CD4-positive, alpha-beta T cell treated with Interferon gamma for 1 hour (primary cell): ENCODE data around the gene SMIM7.
"Not testable (repeated sequence)": the region's sequence is repeated elsewhere in the genome, so short reads cannot be mapped to it uniquely, and the experiment has no call there.

ENCODE experiments used
- DNase-seq: peaks from one replicate; pipeline ENCODE4 v3.0.0-alpha.2; 2020

Gene SMIM7

DNA sequence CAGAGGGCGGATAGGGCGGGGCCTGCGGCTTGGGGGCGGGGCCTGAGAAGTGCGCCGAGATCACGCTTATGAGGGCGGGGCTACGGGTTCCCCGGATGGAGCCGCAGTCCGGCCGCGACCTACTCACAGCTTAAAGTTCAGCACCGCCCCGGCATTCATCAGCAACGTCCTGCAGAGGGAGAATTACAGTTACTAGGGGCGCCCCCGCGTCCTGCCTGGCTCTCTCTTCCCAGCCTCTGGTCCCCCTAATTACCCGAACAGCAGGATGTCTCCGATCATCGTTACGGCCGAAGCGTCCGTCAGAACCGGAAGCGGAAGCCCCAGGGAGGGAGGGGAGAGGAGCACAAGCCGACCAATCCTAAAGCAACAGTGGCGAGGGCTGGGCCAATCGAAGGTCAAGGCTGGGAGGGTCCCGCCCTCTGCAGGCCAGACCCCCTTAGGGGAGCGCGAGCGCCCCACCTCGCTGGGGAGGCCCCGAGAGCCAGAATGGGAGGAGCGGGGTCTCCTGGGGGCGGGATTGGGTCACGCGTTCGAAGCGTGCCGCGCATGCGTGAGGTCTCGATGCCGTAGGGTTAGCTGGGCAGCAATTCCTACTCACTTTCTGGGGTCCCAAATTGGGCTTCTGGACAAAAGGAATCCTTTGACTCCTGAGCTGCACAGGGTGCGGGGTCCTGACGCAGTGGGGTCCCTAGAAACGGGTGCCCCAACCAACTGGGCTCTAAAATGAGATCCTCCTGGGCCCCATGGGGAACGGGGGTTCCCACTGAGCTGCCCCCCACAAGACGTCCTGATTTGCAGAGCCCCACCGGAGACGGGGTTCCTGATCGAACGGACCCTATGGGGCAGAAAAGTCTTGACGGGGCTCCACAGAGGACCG, at the start of gene SMIM7:
TSS of gene SMIM7 (minus strand) at position 313 of the 877 bp plus-strand sequence. CDS start at position 279, 34 bp downstream.
- peak; percentile 99 for DNase-seq

DNA sequence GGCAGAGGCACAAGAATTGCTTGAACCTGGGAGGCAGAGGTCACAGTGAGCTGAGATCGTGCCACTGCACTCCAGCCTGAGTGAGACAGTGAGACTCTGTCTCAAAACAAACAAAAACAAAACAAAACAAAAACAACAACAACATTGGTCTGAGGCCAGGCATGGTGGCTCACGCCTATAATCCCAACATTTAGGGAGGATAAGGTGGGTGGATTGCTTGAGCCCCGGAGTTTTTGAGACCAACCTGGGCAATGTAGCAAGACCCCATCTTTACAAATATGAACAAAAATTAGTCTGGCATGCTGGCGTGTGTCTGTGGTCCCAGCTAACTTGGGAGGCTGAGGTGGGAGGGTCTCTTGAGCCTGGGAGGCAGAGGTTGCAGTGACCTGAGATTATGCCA, 43.7 kb upstream of the SMIM7 start:
- DNase-seq: no peak

DNA sequence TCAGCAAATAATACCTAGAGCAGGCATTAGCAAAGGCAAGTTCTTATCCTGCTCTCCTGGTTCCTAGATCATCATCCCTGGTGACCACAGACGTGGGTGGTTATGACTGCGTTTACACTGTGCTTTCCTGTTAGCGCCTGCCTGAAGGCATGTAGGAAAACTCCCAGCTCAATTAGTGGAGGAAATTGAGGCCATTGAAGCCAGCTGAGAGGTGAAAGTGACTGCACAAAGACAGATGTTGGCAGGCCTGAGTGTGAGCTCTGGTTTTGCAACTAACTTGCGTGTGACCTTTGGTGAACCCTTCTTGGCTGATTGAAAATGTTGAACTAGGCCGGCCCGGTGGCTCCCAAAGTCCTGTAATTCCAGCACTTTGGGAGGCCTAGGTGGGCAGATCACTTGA, 42.2 kb upstream of the SMIM7 start:
- no peak for DNase-seq

GRCh38 chr19:16698914-16699313, 39.0 kb upstream of the SMIM7 start:
- no peak for DNase-seq

GRCh38 chr19:16688084-16688483, 28.1 kb upstream of the SMIM7 start:
- no peak for DNase-seq

GRCh38 chr19:16684216-16684615, 24.3 kb upstream of the SMIM7 start:
- no peak for DNase-seq

- no peak for DNase-seq
Measured at GRCh38 chr19:16682539-16682938, 22.6 kb upstream of the SMIM7 start.

DNA sequence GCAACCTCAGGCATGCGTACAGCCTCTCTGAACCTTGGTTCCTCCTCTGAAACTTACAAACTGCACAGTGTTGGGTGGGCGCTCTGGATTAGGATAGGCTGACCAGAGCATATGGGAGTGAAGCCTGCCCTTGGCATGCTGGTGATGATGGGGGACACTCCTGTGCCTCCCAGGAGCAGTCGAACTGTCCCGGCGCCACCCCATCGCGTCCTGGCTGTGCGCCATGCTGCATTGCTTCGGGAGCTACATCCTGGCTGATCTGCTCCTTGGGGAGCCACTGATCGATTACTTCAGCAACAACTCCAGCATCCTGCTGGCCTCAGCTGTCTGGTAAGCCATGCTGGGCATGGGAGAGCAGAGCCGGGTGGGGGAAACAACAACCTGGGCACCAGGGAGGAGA, 19.9 kb upstream of the SMIM7 start:
- DNase-seq: no peak

DNA sequence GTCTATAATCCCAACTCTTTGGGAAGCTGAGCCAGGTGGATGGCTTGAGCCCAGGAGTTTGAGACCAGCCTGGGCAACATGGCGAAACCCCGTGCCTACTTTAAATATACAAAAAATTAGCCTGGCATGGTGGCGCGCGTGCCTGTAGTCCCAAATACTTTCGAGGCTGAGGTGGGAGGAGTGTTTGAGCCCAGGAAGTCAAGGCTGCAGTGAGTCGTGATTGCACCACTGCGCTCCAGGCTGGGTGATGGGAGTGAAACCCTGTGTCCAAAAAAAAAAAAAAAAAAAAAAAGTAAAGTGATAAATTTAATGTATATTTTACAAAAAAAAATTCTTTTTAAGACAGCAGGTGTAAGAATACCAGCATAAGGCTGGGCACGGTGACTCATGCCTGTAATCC, 18.6 kb upstream of the SMIM7 start:
- no peak for DNase-seq

DNA sequence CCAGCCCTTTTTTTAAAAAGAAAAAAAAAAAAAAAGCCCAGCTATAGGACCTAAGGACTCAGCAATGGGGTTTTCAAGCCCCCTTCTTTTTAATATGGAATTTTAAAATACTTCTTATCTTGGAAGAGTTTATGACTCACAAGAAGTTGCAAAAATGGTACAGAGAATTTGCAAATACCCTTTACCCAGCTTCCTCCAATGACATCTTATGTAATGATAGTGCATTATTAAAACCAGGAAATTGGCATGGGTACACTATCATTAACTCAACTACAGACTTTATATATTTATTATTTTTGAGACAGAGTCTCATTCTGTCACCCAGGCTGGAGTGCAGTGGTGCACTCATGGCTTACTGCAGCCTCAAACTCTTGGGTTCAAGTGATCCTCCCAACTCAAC, 17.1 kb upstream of the SMIM7 start:
- DNase-seq: no peak

- no peak for DNase-seq
Measured at GRCh38 chr19:16676101-16676798, 16.3 kb upstream of the SMIM7 start.

GRCh38 chr19:16673839-16674238, 13.9 kb upstream of the SMIM7 start:
- not testable (repeated sequence) for DNase-seq

- DNase-seq: no peak
Measured at GRCh38 chr19:16673231-16673630, 13.3 kb upstream of the SMIM7 start.

GRCh38 chr19:16671652-16672274, 11.8 kb upstream of the SMIM7 start:
- DNase-seq: no peak

DNA sequence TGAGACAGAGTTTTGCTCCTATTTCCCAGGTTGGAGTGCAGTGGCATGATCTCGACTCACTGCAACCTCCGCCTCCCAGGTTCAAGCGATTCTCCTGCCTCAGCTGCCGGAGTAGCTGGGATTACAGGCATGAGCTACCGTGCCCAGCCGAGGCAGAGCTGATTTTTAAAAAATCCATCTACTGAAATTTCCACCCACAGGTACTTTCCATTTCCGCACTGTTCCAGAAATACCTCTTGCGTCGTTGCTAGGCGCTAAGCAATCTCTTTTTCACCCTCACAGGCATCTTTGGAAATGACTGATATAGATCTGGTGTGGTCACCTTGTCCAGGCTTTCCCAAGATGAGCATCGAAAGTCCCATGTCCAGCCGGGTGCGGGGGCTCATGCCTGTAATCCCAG, 10.3 kb upstream of the SMIM7 start:
- no peak for DNase-seq

DNA sequence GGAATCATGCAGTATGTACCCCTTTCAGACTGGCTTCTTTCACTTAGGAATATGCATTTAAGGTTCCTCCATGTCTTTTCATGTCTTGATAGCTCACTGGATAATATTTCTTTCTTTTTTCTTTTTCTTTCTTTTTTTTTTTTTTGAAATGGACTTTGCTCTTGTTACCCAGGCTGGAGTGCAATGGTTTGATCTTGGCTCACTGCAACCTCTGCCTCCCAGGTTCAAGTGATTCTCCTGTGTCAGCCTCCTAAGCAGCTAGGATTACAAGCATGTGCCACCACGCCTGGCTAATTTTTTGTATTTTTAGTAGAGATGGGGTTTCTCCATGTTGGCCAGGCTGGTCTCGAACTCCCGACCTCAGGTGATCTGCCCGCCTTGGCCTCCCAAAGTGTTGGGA, 8.8 kb upstream of the SMIM7 start:
- not testable (repeated sequence) for DNase-seq

GRCh38 chr19:16668176-16668575, 8.2 kb upstream of the SMIM7 start:
- DNase-seq: no peak

DNA sequence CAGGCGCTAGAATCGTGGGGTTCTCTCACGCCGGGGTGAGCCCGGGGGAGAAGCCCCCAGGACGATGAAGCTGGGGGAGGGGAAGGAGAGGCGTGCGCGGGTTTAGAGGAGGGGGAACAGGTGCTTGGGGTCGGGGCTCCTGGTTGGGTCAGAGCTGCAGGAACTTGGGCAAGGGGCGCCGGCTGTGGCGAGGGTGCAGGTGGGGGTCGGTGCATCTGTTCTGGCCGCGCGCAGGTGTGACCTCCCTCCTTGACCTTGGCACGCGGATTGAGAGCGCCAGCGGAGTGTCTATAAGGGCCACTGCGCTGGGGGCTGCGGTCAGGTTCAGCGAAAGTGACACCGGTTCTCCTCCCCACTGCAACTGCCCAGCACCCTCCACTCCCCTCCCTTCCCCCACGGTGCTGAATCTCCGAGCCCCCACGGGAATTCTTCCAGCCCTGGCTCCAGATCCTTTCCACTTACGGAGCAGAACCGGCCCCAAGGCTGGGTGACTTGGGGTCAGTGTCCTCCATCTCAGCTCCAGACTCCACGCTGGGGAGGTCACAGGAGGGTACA, 1.6 kb upstream of the SMIM7 start:
- DNase-seq: no peak

- peak; percentile 14 for DNase-seq
Measured at GRCh38 chr19:16660763-16661479, 977 bp upstream of the SMIM7 start, which contains the start of gene TMEM38A. Gene TMEM38A (plus strand): TSS chr19:16661139. CDS start chr19:16661218, 79 bp downstream.

GRCh38 chr19:16659464-16659831, 496 bp downstream of the SMIM7 start:
- DNase-seq: no peak

DNA sequence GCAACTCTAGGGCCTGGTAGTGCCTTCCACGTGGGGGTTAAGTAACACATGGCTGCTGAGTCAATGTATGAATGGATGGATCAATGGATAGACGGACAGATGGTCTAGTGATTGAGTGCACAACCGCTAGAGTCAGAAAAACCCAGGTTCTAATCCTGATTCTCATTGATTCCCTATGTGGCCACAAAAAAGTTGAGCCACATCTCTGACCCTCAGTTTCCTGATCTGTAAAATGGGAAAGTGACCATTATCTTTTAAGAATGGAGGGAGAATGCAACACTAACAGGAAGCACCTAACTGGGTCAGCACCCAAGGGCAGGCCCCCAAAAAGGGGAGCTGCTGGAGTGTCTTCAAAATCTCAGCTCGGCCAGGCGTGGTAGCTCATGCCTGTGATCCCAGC, 2.6 kb downstream of the SMIM7 start:
- DNase-seq: no peak

- no peak for DNase-seq
Measured at GRCh38 chr19:16655727-16656126, 4.2 kb downstream of the SMIM7 start.

GRCh38 chr19:16654627-16655026, 5.3 kb downstream of the SMIM7 start:
- no peak for DNase-seq
